GM12878 (cell line): ENCODE results near the gene CHIT1. TPM values are rescaled to one million over a fixed set of nuclear protein-coding genes. Genes with fewer than 3 reads are reported as not detected.
"Not testable (repeated sequence)": the region's sequence is repeated elsewhere in the genome, so short reads cannot be mapped to it uniquely, and the experiment has no call there.

Experiments used
- ATAC-seq: fragments of 200-7000 bp; cut with Tn5 transposase; 3 replicates; pipeline ENCODE4 v1.9.1; 2020; ENCODE audit warnings: mild to moderate bottlenecking, moderate library complexity
- BruUV-seq: library from RNA; stranded (reverse); fragments of 400-500 nt; replicated peaks from 2 replicates; lab custom pipeline; 2021; lab: Mats Ljungman, UMichigan
- CTCF ChIA-PET: fragments of 300-600 bp; sonication (Branson Sonifier 250); formaldehyde crosslinking; extraction: SDS; loops from one replicate; lab custom pipeline; 2021; ENCODE audit warnings: inconsistent platforms; lab: Yijun Ruan, JAX
- POLR2A ChIA-PET: fragments of 350-600 bp; formaldehyde crosslinking; extraction: SDS; loops from one replicate; lab custom pipeline; 2021; ENCODE audit warnings: inconsistent platforms; lab: Charles Lee
- RAD21 ChIA-PET: fragments of 300-600 bp; sonication (Branson Sonifier 250); formaldehyde crosslinking; loops from one replicate; lab custom pipeline; 2023; ENCODE audit warnings: antibody characterized with exemption; ENCODE audit not compliant: unreplicated experiment; lab: Charles Lee
- SMC1A ChIA-PET: fragments of 300-600 bp; sonication (Branson Sonifier 250); formaldehyde crosslinking; loops from one replicate; lab custom pipeline; 2023; ENCODE audit not compliant: unreplicated experiment, uncharacterized antibody; lab: Charles Lee
- DNase-seq: peaks from one replicate; pipeline ENCODE4 v3.0.0-alpha.2; 2011; ENCODE audit warnings: low read depth, low spot score
- FAIRE-seq: peaks from 3 replicates; lab custom pipeline; 2011; peaks lifted over from hg19 to GRCh38; lab: Jason Lieb, UNC
- H2AFZ ChIP-seq: 2 replicates; pipeline ENCODE4 v1.6.0; 2011; ENCODE audit warnings: low read depth, low read length, control low read depth; ENCODE audit not compliant: control insufficient read depth
- H3K27ac ChIP-seq: 2 replicates; pipeline ENCODE4 v1.5.1; 2011; ENCODE audit warnings: control low read depth; ENCODE audit not compliant: control insufficient read depth, insufficient read depth
- H3K27me3 ChIP-seq, 2 experiments: replicated peaks in 1 of 2; 2 replicates each; pipeline versions ENCODE4 v1.6.0 to v1.6.1; 2011; ENCODE audit warnings: low read length in 1 of 2; ENCODE audit not compliant: control insufficient read depth in 2 of 2, insufficient read depth in 2 of 2
- H3K36me3 ChIP-seq, 2 experiments: 2 replicates each; pipeline ENCODE4 v1.5.1; 2011; ENCODE audit warnings: low read length in 1 of 2; ENCODE audit not compliant: control insufficient read depth in 2 of 2, insufficient read depth in 2 of 2
- H3K4me1 ChIP-seq: 2 replicates; pipeline ENCODE4 v1.6.1; 2011; ENCODE audit warnings: mild to moderate bottlenecking, low read length, moderate library complexity, mixed read lengths; ENCODE audit not compliant: control insufficient read depth, insufficient read depth
- H3K4me2 ChIP-seq: 2 replicates; pipeline ENCODE4 v1.6.0; 2011; ENCODE audit warnings: control low read depth; ENCODE audit not compliant: control insufficient read depth, insufficient read depth
- H3K4me3 ChIP-seq: fragments of 200-600 bp; sonication (generic); 2 replicates; pipeline ENCODE4 v1.5.1; 2016
- H3K79me2 ChIP-seq: 2 replicates; pipeline ENCODE4 v1.6.0; 2011; ENCODE audit warnings: low read length; ENCODE audit not compliant: control insufficient read depth, insufficient read depth
- H3K9ac ChIP-seq: 2 replicates; pipeline ENCODE4 v1.8.0; 2011; ENCODE audit warnings: low read length, control low read depth, mixed read lengths; ENCODE audit not compliant: control insufficient read depth, insufficient read depth
- H3K9me3 ChIP-seq: replicated peaks from 3 replicates; pipeline ENCODE4 v1.5.1; 2011; ENCODE audit warnings: mild to moderate bottlenecking, low read length; ENCODE audit not compliant: control insufficient read depth, insufficient read depth
- H4K20me1 ChIP-seq: 2 replicates; pipeline ENCODE4 v1.6.0; 2011; ENCODE audit not compliant: control insufficient read depth, insufficient read depth
- CHD4 ChIP-seq: fragments of 200-600 bp; sonication (generic); IDR thresholded peaks from 2 replicates; pipeline ENCODE4 v1.6.1; 2016; ENCODE audit warnings: mild to moderate bottlenecking
- CREM ChIP-seq: IDR thresholded peaks from 2 replicates; pipeline ENCODE4 v1.6.1; 2014; ENCODE audit warnings: antibody characterized with exemption, low read depth
- FOXK2 ChIP-seq: fragments of 450-650 bp; IDR thresholded peaks from 2 replicates; pipeline ENCODE4 v1.6.1; 2017; ENCODE audit warnings: mild to moderate bottlenecking, moderate library complexity
- GABPA ChIP-seq: IDR thresholded peaks from 2 replicates; pipeline ENCODE4 v1.6.1; 2014; ENCODE audit warnings: antibody characterized with exemption, low read depth, mild to moderate bottlenecking, inconsistent platforms
- NFIC ChIP-seq: IDR thresholded peaks from 2 replicates; pipeline ENCODE4 v1.6.1; 2012; ENCODE audit warnings: low read depth, mild to moderate bottlenecking, inconsistent platforms, low read length, moderate library complexity
- SMAD5 ChIP-seq: IDR thresholded peaks from 2 replicates; pipeline ENCODE4 v1.6.1; 2016; ENCODE audit warnings: antibody characterized with exemption, low read depth
- SRF ChIP-seq, 2 experiments: IDR thresholded peaks; 2 replicates each; pipeline ENCODE4 v1.6.1; 2011; ENCODE audit warnings: low read depth in 2 of 2, low read length in 2 of 2, mild to moderate bottlenecking in 1 of 2, moderate library complexity in 1 of 2
- STAT3 ChIP-seq: IDR thresholded peaks from 2 replicates; pipeline ENCODE4 v1.6.1; 2011; ENCODE audit warnings: low read depth, low read length, improper control_type of control experiment
- SUZ12 ChIP-seq: fragments of 200-600 bp; sonication (generic); IDR thresholded peaks from one replicate; pipeline ENCODE4 v1.6.1; 2018; ENCODE audit warnings: antibody characterized with exemption, mild to moderate bottlenecking; ENCODE audit not compliant: unreplicated experiment
- TAF1 ChIP-seq: IDR thresholded peaks from 2 replicates; pipeline ENCODE4 v1.6.1; 2011; ENCODE audit warnings: mild to moderate bottlenecking, low read depth, low read length, borderline replicate concordance
- WGBS: methylation state at CpG from one replicate; pipeline ENCODE4 v1.1.6; 2016; ENCODE audit warnings: low lambda C conversion rate; ENCODE audit not compliant: insufficient replicate concordance, insufficient coverage; ENCODE audit errors: missing lambda C conversion rate; 5-methylcytosine and 5-hydroxymethylcytosine counted together
- in situ Hi-C: fragments of 300-500 bp; cut with MboI; formaldehyde crosslinking; loops from 9 replicates; pipeline ENCODE4 v1.14.3; 2018; ENCODE audit warnings: mixed read lengths
- intact Hi-C: fragments of 100-400 bp; cut with micrococcal nuclease; formaldehyde crosslinking; loops from one replicate; pipeline ENCODE4 v1.14.2; 2022; ENCODE audit not compliant: unreplicated experiment
- polyA plus RNA-seq, 11 experiments: library from polyadenylated mRNA; depleted of rRNA in 4 of 11; unstranded in 6 of 11; stranded (reverse) in 5 of 11; fragments of >200 nt; fragmentation: Nextera tagmentation in 4 of 11; fragmentation: Illumina TruSeq in 1 of 11; extraction: Ambion mirVana in 4 of 11; extraction: Trizol in 1 of 11; gene quantifications; 1 replicate in 1 of 11; 2 replicates in 10 of 11; pipeline versions ENCODE4 v1.2.1 to v1.2.3, GENCODE V29; 2011 to 2016; ENCODE audit warnings: inconsistent platforms in 2 of 11, missing spikeins in 2 of 11, low read depth in 1 of 11
- total RNA-seq, 4 experiments: library from RNA; depleted of rRNA in 3 of 4; stranded (reverse); fragments of >200 nt in 3 of 4; fragmentation: Illumina TruSeq in 1 of 4; extraction: Trizol in 1 of 4; gene quantifications; 2 replicates each; pipeline versions ENCODE4 v1.2.1 to v1.2.3, GENCODE V29; 2013 to 2021
- TF ChIP-seq, protein P1 (sequence below): IDR thresholded peaks from 2 replicates; pipeline ENCODE4 v1.6.1; 2012; ENCODE audit warnings: low read depth, low read length, improper control_type of control experiment
- TF ChIP-seq, protein P2 (sequence below), 3 experiments: IDR thresholded peaks in 2 of 3; conservative IDR thresholded peaks in 1 of 3; 2 replicates each; pipeline ENCODE4 v1.5.1; 2011; ENCODE audit warnings: low read depth in 3 of 3, low read length in 3 of 3, mild to moderate bottlenecking in 3 of 3, control low read depth in 2 of 3, moderate library complexity in 2 of 3, inconsistent platforms in 1 of 3, mixed read lengths in 1 of 3; ENCODE audit not compliant: control insufficient read depth in 2 of 3, insufficient read depth in 1 of 3; ENCODE audit errors: extremely low read depth in 1 of 3

Gene CHIT1
- total and polyA plus RNA-seq, 10 of the 15 experiments (the other 5 are each of a cell fraction or from before 2014, with no cell fraction given) = 0.02 to 2.1 (median 0.76) TPM

DNA sequence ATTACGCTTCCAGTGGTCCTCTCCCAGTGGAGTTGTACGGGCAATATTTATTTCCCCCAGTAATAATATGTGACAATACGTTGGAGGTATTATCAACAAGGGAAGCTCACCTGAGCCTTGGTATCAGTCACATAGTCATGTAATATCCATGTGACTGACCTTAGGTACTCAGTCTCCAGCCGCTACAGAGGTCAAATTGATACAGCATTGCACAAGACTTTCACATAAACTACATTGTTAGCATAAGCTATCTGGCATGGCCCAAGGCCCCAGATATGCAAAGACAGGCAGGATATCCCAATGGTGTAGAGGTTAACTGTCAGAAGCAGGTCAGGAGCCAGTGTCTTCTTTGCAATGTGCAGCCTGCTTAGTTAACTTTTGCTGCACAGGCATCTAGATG, 15.3 kb upstream of the CHIT1 start:
- 34% methylated on average over 4 of the region's 4 CpGs for WGBS
- CTCF ChIA-PET = no interaction called here
- SMC1A ChIA-PET = no interaction called here

DNA sequence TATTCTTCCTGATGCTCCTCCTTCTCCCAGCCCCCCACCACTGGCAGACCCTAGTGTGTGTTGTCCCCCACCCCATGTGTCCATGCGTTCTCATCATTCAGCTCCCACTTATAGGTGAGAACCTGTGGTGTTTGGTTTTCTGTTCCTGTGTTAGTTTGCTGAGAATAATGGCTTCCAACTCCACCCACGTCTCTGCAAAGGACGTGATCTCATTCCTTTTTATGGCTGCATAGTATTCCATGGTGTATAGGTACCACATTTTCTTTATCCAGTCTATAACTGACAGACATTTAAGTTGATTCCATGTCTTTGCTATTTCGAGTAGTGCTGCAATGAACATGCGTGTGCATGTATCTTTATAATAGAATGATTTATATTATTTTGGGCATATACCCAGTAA, 12.2 kb upstream of the CHIT1 start:
- CTCF ChIA-PET = interaction anchor here (1.1 kb wide), 2 partner anchors 26 kb away, joined by 3 to 4 read pairs; no protein-coding TSS in a partner anchor
- POLR2A ChIA-PET, BruUV-seq: not testable (repeated sequence)

More for the DNA sequence above, 15.3 kb upstream of the CHIT1 start:
- H3K9me3 ChIP-seq = no peaks in the 10 kb centered on the region; the same call in 2 of the 3 replicates
- intact Hi-C loops (no loop called here), in situ Hi-C loops (no loop called here)
- DNase-seq = no peak
- H2AFZ ChIP-seq = no peak overlapping the region
- POLR2A ChIA-PET = no interaction called here
- H3K79me2 ChIP-seq = no peaks in the 10 kb centered on the region
- RAD21 ChIA-PET = no interaction called here
- no peak overlapping the region for H3K9ac ChIP-seq
- BruUV-seq = no TSS peak
- FAIRE-seq = no peak
- H3K4me3 ChIP-seq = no peak overlapping the region
- H3K36me3 ChIP-seq = no peaks in the 10 kb centered on the region
- H3K27me3 ChIP-seq = no peaks in the 10 kb centered on the region
- no peak overlapping the region for H3K4me2 ChIP-seq
- TF ChIP-seq CHD4 (no peak), GABPA (no peak), SRF (IDR thresholded peaks at IDR 0.05; ENCODE audit: low read depth in 2 of 2, low read length in 2 of 2) (no peak), TAF1 (no peak), SMAD5 (no peak), FOXK2 (no peak), CREM (no peak), SUZ12 (no peak), NFIC (no peak), STAT3 (no peak)
- TF ChIP-seq, protein P1, sequence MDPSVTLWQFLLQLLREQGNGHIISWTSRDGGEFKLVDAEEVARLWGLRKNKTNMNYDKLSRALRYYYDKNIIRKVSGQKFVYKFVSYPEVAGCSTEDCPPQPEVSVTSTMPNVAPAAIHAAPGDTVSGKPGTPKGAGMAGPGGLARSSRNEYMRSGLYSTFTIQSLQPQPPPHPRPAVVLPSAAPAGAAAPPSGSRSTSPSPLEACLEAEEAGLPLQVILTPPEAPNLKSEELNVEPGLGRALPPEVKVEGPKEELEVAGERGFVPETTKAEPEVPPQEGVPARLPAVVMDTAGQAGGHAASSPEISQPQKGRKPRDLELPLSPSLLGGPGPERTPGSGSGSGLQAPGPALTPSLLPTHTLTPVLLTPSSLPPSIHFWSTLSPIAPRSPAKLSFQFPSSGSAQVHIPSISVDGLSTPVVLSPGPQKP = no peak
- TF ChIP-seq, protein P2, sequence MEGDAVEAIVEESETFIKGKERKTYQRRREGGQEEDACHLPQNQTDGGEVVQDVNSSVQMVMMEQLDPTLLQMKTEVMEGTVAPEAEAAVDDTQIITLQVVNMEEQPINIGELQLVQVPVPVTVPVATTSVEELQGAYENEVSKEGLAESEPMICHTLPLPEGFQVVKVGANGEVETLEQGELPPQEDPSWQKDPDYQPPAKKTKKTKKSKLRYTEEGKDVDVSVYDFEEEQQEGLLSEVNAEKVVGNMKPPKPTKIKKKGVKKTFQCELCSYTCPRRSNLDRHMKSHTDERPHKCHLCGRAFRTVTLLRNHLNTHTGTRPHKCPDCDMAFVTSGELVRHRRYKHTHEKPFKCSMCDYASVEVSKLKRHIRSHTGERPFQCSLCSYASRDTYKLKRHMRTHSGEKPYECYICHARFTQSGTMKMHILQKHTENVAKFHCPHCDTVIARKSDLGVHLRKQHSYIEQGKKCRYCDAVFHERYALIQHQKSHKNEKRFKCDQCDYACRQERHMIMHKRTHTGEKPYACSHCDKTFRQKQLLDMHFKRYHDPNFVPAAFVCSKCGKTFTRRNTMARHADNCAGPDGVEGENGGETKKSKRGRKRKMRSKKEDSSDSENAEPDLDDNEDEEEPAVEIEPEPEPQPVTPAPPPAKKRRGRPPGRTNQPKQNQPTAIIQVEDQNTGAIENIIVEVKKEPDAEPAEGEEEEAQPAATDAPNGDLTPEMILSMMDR (IDR thresholded peaks at IDR 0.05 in 2 of 3, conservative IDR thresholded peaks at IDR 0.05 in 1 of 3; ENCODE audit: control insufficient read depth in 2 of 3, extremely low read depth in 1 of 3, insufficient read depth in 1 of 3, low read depth in 3 of 3, low read length in 3 of 3) = no peak
- no peak overlapping the region for H3K27ac ChIP-seq
- ATAC-seq = no peak
- H4K20me1 ChIP-seq = no peaks in the 10 kb centered on the region
- no peaks in the 10 kb centered on the region for H3K4me1 ChIP-seq

More for the DNA sequence above, 12.2 kb upstream of the CHIT1 start:
- DNase-seq, H3K27me3 ChIP-seq, FAIRE-seq, H3K9me3 ChIP-seq, H2AFZ ChIP-seq, in situ Hi-C loops, intact Hi-C loops, H3K79me2 ChIP-seq, SMC1A ChIA-PET, H3K4me2 ChIP-seq, H3K9ac ChIP-seq, RAD21 ChIA-PET, H3K36me3 ChIP-seq, H3K4me1 ChIP-seq, ATAC-seq, H3K4me3 ChIP-seq, H3K27ac ChIP-seq, H4K20me1 ChIP-seq: not testable (repeated sequence)
- 25% methylated on average over 5 of the region's 5 CpGs for WGBS
